Activated T-helper 1 cell treated with Interleukin-2 at 50 U/mL for 16 hours (primary cell): Measurements from ENCODE around the gene PCDHGB2.
"Not testable (repeated sequence)": the region's sequence is repeated elsewhere in the genome, so short reads cannot be mapped to it uniquely, and the experiment has no call there.

ENCODE experiments used
- DNase-seq: peaks from one replicate; pipeline ENCODE4 v3.0.0-alpha.2; 2020; ENCODE audit warnings: low read depth

PCDHGB2 gene

DNA sequence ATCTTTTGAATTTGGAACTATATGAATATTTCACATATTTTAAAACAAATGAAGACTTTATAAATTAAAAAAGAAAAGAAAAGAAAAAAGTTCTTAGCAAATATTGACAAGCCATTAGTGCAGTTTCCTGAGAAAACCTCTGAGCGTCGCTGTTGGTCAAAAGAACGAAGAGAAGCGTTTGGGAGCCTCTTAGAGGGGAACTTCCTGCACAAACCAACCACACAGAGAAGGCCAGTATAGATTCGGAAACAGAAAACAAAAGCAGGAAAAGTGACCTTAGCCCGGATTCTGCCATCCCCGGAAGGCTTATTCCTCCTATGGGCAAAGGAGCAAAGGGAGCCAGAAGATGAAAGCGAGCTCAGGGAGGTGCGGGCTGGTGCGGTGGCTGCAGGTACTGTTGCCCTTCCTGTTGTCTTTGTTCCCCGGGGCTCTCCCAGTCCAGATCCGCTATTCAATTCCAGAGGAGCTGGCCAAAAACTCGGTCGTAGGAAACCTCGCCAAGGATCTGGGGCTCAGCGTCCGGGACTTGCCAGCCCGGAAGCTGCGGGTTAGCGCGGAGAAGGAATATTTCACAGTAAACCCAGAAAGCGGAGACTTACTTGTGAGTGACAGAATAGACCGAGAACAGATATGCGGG is at the start of gene PCDHGB2:
Gene PCDHGB2 (plus strand): TSS at position 205 of the 637 bp plus-strand sequence. CDS start 142 bp downstream, at position 347.
- no peak for DNase-seq

DNA sequence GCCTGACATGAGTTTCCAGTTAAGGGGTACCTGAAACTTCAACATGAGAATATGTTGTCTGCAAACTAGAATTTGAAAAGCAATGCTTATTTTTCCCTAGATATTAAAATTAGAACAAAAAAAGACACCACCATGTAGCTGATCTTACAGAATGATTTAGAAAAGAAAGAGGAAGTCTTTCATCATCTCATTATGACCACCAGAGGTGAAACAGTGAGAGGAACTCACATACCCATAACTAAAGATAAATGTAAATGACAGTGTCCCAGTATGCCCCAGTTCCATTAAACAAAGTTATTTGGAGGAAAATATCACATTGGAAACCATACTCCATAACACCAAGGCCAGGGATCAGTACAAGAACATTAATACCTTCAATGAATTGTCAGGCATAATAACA is 46.1 kb upstream of the PCDHGB2 start:
- DNase-seq, result no peak

DNA sequence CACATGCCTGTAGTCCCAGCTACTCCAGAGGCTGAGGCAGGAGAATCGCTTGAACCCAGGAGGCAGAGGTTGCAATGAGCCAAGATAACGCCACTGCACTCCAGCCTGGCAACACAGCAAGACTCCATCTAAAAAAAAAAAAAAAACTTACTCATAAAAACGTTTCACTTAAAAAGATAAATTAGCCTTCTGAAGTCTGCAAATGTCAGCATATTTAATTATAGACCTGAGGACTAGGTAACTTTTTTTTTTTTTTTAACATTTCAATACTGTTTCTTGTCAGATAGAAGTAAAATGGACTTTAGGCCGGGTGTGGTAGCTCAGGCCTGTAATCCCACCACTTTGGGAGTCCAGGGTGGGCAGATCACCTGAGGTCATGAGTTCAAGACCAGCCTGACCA is 42.8 kb upstream of the PCDHGB2 start:
- DNase-seq, result not testable (repeated sequence)

DNA sequence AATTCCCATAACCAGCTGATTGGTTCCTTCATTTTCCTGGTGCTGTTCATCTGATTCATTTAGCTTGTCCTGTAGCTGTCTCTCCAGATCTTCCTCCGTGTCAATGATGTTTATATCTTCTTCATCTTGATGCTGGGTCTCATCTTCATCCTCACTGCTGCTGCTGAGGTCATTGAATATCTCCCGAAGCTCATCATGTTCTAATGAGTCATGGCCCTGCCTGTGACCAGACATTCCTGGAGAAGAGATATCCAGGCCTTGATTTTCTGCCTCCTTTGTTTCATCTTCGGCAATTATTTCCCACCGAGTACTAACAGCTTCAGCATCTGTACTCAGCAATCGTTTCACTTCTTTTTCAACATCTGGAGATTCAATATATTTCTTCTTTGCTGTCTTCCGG is 40.6 kb upstream of the PCDHGB2 start:
- no peak for DNase-seq

DNA sequence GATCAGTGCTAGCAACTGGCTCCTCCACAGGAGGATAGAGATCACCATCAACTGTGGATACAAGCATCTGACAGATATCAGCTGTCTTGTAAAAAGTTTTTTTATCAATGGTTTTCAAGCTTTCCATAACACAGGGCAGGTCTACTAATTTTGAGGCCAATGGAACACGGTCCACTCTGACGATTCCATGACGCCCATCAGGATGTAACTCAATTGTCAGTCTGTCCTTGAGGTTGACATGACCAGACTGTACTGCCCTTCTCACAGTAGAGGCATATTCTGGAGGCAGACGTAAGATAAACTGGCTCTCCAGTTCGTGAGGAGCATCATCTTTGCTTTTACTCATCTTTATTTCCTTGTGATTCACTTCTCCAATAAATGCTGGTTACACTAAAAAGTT is 40.1 kb upstream of the PCDHGB2 start:
- DNase-seq, result no peak

DNA sequence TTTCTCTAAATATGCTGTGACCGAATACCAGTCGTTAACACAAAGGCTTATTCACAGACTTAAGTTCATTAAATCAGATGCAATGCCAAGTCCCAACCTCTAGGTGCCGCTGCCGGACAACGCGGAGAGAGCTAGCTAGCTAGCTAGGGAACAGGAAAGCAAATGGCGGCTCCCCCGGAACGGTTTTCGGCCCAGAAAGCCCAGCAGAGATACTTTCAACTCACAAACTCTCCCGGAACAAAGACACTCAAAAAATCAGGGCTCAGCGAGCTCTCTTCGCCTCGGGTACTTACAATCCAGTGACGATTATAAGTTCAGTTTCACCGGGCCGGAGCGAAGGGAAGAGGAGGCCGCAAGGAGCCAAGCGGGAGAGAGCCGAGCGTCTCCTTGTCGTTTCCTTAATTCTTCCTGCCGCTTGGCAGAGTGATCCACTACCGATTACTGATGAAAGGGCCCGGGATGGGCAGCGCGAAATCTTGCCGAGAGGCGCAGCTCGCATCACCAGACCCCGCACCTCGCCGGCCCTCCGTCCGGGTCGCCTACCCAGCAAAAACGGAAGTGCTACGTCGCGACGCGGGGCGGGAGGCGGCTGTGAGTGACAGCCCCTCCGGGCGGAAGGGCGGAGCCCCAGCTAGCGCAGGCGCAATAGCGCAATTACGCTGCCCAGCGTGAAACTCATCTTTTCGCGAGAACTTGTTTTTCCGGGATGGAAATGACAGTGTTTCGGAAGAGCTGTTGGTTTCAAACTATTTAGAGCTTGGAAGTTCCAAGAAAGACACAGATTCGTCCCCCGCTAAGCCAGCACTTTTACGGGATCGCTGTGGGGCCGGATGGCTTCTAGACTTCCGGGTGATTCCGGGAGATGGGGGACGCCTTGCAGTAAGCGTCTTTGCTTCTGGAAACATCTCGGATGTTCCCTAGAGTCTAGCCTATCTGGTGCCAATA is 39.3 kb upstream of the PCDHGB2 start, which contains the start of gene TAF7:
Gene TAF7 (minus strand): TSS at position 560 of the 945 bp plus-strand sequence. CDS start 740 bp downstream, outside the sequence.
- peak; percentile 87 for DNase-seq

DNA sequence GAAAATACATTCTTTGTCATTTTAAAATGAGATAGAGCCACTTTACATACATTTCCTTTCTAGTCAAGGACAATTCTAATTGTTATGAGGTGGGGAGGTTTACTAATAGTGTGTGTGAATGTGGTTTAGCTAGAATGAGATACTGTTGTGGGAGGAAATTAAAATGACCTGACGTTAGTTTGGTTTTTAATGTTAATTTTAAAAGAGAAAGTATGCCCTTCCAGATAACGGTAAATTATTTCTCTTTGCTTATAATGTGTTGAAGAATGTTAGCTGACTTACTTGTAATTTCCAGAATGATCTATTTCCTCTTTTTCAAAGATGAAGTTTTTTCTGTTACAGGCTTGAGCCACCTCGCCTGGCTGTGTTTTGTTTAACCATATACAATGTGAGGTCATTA is 37.5 kb upstream of the PCDHGB2 start:
- no peak for DNase-seq

DNA sequence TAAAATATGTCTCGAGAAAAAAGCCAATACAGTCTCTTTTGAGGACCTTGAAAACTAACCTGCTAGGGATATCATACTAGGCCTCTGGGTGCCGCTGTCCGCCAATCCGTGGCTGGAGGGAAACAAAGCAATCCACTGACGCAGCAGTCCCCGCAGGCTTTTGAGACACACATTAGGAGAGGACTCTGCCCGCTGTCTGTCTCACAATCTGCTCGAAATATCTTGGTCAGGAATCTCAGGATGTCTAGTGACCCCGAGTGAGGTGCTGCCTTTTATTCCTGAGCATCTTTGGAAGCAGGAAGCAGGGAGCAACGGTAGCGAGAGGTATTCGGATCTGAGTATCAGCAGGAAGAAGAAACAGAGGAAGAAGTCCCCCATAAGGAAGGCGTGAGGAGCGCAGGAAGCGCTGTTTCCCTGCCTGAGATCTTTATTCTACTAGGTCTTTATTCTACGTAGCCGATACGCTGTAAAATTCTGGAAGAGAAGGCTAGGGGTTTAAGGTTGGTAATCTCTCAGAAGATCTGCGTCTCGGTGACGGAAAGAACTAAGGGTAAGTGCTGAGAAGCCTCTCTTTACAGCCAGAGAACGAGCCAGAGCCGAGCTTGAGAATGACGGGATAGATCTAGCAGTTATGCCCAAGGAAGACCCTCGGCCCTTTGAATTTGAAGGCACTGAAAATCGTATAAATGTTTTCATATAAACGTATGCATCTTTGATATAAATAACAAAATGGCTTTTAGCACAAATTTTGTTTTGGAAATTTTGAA is 33.5 kb upstream of the PCDHGB2 start:
- peak; percentile 43 for DNase-seq

DNA sequence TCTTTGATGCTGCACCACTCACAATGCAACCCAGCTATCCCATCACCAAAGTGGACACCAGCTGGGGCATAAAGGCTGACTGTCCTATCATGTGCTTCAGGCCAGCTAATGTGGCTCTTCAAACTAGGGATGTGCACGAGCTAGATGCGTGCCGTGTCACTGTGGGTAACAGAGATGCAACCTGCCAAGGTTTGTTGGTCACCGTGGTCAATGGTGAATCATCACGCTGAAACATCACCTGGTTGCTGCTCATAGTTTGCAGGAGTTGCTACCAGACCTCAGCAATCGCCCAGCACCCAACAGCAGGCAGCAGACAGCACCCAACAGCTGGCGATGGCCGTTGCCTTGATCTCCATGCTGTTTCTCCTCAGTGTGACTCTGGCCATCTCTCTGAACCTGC is 31.6 kb upstream of the PCDHGB2 start:
- DNase-seq, result no peak

DNA sequence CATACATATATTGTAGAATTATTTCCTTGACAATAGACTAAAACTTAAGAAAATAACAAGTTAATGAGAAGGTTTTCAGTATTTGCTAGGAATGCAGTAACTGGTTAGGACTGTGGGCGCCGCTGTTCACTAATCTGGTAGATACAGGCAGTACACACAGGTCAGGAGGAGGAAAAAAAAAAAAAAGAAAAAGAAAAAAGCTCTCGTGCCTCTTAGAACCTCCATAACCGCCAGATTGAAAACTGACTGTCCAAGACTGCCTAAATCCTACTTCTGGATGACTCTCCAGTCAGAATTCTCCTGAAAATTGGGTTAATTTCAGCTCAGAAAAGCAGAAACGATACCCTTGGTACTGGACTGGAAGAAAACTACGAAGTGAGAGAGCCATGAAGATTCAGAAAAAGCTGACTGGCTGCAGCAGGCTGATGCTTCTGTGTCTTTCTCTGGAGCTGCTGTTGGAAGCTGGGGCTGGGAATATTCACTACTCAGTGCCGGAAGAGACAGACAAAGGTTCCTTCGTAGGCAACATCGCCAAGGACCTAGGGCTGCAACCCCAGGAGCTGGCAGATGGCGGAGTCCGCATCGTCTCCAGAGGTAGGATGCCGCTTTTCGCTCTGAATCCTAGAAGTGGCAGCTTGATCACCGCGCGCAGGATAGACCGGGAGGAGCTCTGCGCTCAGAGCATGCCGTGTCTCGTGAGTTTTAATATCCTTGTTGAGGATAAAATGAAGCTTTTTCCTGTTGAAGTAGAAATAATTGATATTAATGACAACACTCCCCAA is 29.3 kb upstream of the PCDHGB2 start, which contains the start of gene PCDHGA1:
Gene PCDHGA1 (plus strand): TSS at position 216 of the 782 bp plus-strand sequence.
- no peak for DNase-seq

DNA sequence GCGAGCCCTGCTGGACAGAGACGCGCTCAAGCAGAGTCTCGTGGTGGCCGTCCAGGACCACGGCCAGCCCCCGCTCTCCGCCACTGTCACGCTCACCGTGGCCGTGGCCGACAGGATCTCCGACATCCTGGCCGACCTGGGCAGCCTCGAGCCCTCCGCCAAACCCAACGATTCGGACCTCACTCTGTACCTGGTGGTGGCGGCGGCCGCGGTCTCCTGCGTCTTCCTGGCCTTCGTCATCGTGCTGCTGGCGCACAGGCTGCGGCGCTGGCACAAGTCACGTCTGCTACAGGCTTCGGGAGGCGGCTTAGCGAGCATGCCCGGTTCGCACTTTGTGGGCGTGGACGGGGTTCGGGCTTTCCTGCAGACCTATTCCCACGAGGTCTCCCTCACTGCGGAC is 27.2 kb upstream of the PCDHGB2 start:
- not testable (repeated sequence) for DNase-seq

DNA sequence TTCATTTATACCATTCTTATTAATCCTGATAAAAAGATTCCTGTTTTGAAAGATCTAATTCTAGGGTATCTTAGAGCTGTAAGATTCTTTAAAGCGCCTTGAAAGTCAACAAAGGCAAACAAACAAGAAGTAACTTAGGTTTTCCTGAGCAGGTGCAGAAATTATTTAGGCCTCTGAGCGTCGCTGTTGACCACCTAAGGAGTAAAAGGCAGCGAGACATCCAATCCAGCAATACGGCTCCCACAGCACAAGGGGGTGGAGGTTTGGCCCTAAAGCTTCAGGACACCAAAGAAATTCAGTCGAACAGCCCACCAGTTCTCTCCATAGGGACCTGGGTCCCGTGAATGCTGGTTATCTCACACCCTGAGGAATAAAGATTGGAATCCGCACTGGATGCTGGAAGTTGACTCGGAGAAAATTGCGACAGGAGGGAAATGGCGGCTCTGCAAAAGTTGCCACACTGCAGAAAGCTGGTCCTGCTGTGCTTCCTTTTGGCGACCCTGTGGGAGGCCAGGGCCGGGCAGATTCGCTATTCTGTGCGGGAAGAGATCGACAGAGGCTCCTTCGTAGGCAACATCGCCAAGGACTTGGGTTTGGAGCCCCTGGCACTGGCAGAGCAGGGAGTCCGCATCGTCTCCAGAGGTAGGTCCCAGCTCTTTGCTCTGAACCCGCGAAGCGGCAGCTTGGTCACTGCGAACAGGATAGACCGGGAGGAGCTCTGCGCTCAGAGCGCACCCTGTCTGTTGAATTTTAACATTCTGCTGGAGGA is 21.1 kb upstream of the PCDHGB2 start, which contains the start of gene PCDHGA2:
Gene PCDHGA2 (plus strand): TSS at position 223 of the 769 bp plus-strand sequence.
- DNase-seq, result no peak

DNA sequence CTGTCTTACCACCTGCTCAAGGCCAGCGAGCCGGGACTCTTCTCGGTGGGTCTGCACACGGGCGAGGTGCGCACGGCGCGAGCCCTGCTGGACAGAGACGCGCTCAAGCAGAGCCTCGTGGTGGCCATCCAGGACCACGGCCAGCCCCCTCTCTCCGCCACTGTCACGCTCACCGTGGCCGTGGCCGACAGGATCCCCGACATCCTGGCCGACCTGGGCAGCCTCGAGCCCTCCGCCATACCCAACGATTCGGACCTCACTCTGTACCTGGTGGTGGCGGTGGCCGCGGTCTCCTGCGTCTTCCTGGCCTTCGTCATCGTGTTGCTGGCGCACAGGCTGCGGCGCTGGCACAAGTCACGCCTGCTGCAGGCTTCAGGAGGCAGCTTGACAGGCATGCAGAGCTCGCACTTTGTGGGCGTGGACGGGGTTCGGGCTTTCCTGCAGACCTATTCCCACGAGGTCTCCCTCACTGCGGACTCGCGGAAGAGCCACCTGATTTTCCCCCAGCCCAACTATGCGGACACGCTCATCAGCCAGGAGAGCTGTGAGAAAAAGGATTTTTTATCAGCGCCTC is 18.9 kb upstream of the PCDHGB2 start:
- DNase-seq, result not testable (repeated sequence)

DNA sequence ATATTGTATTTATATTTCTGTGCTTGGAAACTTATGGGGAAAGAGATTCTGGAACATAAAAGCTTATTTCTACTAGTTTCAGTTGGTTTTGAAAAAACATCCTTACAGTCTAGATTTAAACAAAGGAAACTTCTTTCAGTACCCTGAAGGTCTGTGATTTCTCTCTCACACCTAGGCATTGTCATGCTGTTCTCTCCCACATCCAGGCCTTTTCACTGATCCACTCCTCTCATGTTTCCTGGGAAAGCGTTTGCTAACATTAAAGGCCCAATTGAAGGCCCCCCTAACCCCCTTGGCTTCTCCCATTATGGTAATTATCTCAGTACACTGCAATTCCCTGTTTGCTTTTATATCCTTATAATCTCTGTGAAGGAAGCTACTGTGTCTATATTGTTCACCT is 17.0 kb upstream of the PCDHGB2 start:
- DNase-seq, result no peak

DNA sequence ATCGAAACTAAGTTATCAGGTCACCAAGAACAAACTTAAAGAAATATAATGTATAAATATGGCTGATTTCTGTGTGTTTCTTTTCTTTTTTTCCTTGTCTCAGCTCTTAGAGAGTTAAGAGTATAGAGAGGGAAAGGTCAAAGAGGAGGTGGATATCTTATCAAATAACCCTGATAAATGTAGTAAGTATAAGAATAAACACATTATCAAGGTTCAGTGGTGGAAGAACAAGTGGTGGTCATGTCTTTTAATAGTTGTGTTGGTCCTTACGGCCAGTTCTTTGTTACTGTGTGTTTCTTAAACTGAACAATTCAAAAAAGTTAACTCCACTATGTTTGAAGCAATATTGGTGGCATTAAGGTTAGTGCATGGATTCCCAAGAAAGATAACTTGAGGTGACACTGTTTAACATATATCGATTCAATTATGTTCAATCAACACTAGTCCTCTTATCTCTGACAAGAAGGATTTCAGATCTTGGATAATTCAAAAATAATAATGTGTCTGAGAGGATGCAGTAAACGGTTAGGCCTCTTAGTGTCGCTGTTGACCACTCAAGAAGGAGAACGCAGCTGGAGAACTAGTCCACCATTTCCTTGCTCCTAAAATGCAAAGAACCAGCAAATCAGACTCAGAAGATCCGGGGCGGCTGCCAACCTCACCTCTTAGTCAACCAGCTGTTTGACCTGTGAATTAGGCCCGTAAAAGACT is 16.4 kb upstream of the PCDHGB2 start, which contains the start of gene PCDHGA3:
Gene PCDHGA3 (plus strand): TSS at position 588 of the 711 bp plus-strand sequence. CDS start 205 bp downstream, outside the sequence.
- no peak for DNase-seq

DNA sequence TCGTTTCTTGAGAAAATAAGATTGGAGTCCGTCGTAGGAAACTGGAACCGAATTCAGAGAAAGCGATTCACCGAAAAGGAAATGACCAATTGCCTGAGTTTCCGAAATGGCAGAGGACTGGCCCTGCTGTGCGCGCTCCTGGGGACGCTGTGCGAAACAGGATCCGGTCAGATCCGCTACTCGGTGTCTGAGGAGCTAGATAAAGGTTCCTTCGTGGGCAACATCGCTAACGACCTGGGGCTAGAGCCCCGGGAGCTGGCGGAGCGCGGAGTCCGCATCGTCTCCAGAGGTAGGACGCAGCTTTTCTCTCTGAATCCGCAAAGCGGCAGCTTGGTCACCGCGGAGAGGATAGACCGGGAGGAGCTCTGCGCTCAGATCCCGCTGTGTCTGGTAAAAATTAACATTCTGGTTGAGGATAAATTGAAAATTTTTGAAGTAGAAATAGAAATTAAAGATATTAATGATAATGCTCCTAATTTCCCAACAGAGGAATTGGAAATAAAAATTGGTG is 15.8 kb upstream of the PCDHGB2 start:
- no peak for DNase-seq

DNA sequence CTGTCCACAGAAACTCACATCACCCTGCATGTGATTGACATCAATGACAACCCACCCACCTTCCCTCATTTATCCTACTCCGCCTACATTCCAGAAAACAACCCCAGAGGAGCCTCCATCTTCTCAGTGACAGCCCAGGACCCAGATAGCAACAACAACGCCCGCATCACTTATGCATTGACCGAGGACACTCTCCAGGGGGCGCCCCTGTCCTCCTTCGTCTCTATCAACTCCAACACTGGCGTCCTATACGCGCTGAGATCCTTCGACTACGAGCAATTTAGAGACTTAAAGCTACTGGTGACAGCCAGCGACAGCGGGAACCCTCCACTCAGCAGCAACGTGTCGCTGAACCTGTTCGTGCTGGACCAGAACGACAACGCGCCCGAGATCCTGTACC is 14.5 kb upstream of the PCDHGB2 start:
- DNase-seq, result no peak

DNA sequence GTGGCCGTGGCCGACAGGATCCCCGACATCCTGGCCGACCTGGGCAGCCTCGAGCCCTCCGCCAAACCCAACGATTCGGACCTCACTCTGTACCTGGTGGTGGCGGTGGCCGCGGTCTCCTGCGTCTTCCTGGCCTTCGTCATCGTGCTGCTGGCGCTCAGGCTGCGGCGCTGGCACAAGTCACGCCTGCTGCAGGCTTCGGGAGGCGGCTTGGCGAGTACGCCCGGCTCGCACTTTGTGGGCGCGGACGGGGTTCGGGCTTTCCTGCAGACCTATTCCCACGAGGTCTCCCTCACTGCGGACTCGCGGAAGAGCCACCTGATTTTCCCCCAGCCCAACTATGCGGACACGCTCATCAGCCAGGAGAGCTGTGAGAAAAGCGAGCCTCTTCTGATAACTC is 13.8 kb upstream of the PCDHGB2 start:
- not testable (repeated sequence) for DNase-seq
